HepG2 (cell line): ENCODE results near the gene KLHL3.

Experiments used
- BHLHE40 ChIP-seq: IDR thresholded peaks from 2 replicates; pipeline ENCODE4 v1.6.1; 2011; ENCODE audit warnings: low read length, improper control_type of control experiment
- CTCF ChIP-seq: sonication (generic); formaldehyde crosslinking; IDR thresholded peaks from 2 replicates; pipeline ENCODE4 v1.5.0; 2020; ENCODE audit warnings: mild to moderate bottlenecking, missing genetic modification reagents, moderate library complexity
- EZH2 ChIP-seq: conservative IDR thresholded peaks from 2 replicates; pipeline ENCODE4 v1.6.1; 2012; ENCODE audit warnings: mild to moderate bottlenecking, low read depth, low read length, moderate library complexity
- KLF11 ChIP-seq: IDR thresholded peaks from 2 replicates; pipeline ENCODE4 v1.6.1; 2016; ENCODE audit warnings: missing compliant biosample characterization
- POLR2A ChIP-seq, 2 experiments: IDR thresholded peaks; 2 replicates each; pipeline ENCODE4 v1.6.1; 2011; ENCODE audit warnings: low read depth in 2 of 2, low read length in 2 of 2, mild to moderate bottlenecking in 1 of 2, moderate library complexity in 1 of 2; ENCODE audit not compliant: insufficient read depth in 1 of 2
- RAD21 ChIP-seq: fragments of 450-650 bp; formaldehyde crosslinking; IDR thresholded peaks from 2 replicates; pipeline ENCODE4 v1.5.0; 2020; ENCODE audit warnings: mild to moderate bottlenecking
- ZFP82 ChIP-seq: sonication (generic); formaldehyde crosslinking; IDR thresholded peaks from 2 replicates; pipeline ENCODE4 v1.5.1; 2020; ENCODE audit warnings: mild to moderate bottlenecking, missing genetic modification reagents, borderline replicate concordance
- ZIK1 ChIP-seq: sonication (generic); formaldehyde crosslinking; IDR thresholded peaks from 2 replicates; pipeline ENCODE4 v1.5.0; 2020; ENCODE audit warnings: mild to moderate bottlenecking, low read depth, missing genetic modification reagents, borderline replicate concordance
- ZNF138 ChIP-seq: sonication (generic); formaldehyde crosslinking; IDR thresholded peaks from 2 replicates; pipeline ENCODE4 v1.5.0; 2020; ENCODE audit warnings: mild to moderate bottlenecking, low read depth, missing genetic modification reagents

- no peak for TF ChIP-seq CTCF
- no peak for TF ChIP-seq ZIK1 (CRISPR knock-in tag)
- no peak for TF ChIP-seq EZH2
- TF ChIP-seq POLR2A (IDR thresholded peaks at IDR 0.05; ENCODE audit: insufficient read depth in 1 of 2, low read depth in 2 of 2, low read length in 2 of 2) = no peak
- no peak for TF ChIP-seq RAD21 (CRISPR knock-in tag)
- no peak for TF ChIP-seq BHLHE40
- TF ChIP-seq KLF11 (CRISPR knock-in tag) = no peak
- TF ChIP-seq ZNF138 = no peak
- no peak for TF ChIP-seq ZFP82 (CRISPR knock-in tag)
These were observed 66.1 kb downstream of the KLHL3 start for GRCh38 chr5:137669811-137670210.
